ENCODE measurements around the gene TBL3.

TBL3 gene

GRCh38 chr16:1985466-1986150 lies 13.8 kb downstream of the TBL3 start:
- H3K9me2 ChIP-seq (replicated peaks; ENCODE audit: insufficient read depth, low read length) = no peaks in the 10 kb centered on the region
- DNase-seq = no peak
- H3K9me3 ChIP-seq (replicated peaks; ENCODE audit: insufficient read depth, low read length) = no peaks in the 10 kb centered on the region
- no peak overlapping the region for H3K27ac ChIP-seq (ENCODE audit: low read length)
- H3K4me3 ChIP-seq (ENCODE audit: low read length) = peak overlapping the region; percentile 99; the same call in 1 of the 2 replicates
- peaks cover 20% of the 10 kb centered on the region for H3K4me1 ChIP-seq (ENCODE audit: low read length)
- H4K20me1 ChIP-seq (ENCODE audit: insufficient read depth, low read length) = no peaks in the 10 kb centered on the region
- peak overlapping the region; percentile 86; the same call in 1 of the 2 replicates for H3K9ac ChIP-seq (ENCODE audit: low read length)
- no peak overlapping the region for H2AFZ ChIP-seq (ENCODE audit: low read length)
- H3K4me2 ChIP-seq (ENCODE audit: low read depth, low read length) = peak overlapping the region; percentile 91
- peaks cover 33% of the 10 kb centered on the region for H3K27me3 ChIP-seq (replicated peaks; ENCODE audit: insufficient read depth, low read length)
- H3K79me2 ChIP-seq (ENCODE audit: low read length) = peaks cover 16% of the 10 kb centered on the region
- TF ChIP-seq CTCF (IDR thresholded peaks at IDR 0.05; ENCODE audit: low read length) = no peak
- no peak for TF ChIP-seq EZH2 (optimal IDR thresholded peaks at IDR 0.05; ENCODE audit: low read depth, low read length)
- TF ChIP-seq EZH2phosphoT487 (IDR thresholded peaks at IDR 0.05; ENCODE audit: low read length) = no peak
- H3K36me3 ChIP-seq (replicated peaks; ENCODE audit: insufficient read depth, low read length) = 0 out of 2 replicates have a peak, but pooled peaks cover 4% of the 10 kb centered on the region
- peaks cover 27% of the 10 kb centered on the region for H3F3A ChIP-seq (ENCODE audit: insufficient read depth, low read length)

GRCh38 chr16:1987198-1987597 lies 15.3 kb downstream of the TBL3 start:
- Histone ChIP-seq H3F3A (ENCODE audit: insufficient read depth, low read length) (peaks cover 26% of the 10 kb centered on the region), H3K9ac (ENCODE audit: low read length) (no peak overlapping the region), H3K9me2 (replicated peaks; ENCODE audit: insufficient read depth, low read length) (no peaks in the 10 kb centered on the region), H3K4me3 (ENCODE audit: low read length) (no peak overlapping the region), H3K36me3 (replicated peaks; ENCODE audit: insufficient read depth, low read length) (0 out of 2 replicates have a peak, but pooled peaks cover 4% of the 10 kb centered on the region), H3K27ac (ENCODE audit: low read length) (no peak overlapping the region), H3K79me2 (ENCODE audit: low read length) (peaks cover 16% of the 10 kb centered on the region), H3K4me1 (ENCODE audit: low read length) (peaks cover 31% of the 10 kb centered on the region), H3K4me2 (ENCODE audit: low read depth, low read length) (no peak overlapping the region), H2AFZ (ENCODE audit: low read length) (no peak overlapping the region), H3K27me3 (replicated peaks; ENCODE audit: insufficient read depth, low read length) (peaks cover 22% of the 10 kb centered on the region), H3K9me3 (replicated peaks; ENCODE audit: insufficient read depth, low read length) (no peaks in the 10 kb centered on the region), H4K20me1 (ENCODE audit: insufficient read depth, low read length) (no peaks in the 10 kb centered on the region)
- TF ChIP-seq EZH2phosphoT487 (IDR thresholded peaks at IDR 0.05; ENCODE audit: low read length) (no peak), EZH2 (optimal IDR thresholded peaks at IDR 0.05; ENCODE audit: low read depth, low read length) (no peak), CTCF (IDR thresholded peaks at IDR 0.05; ENCODE audit: low read length) (no peak)
- no peak for DNase-seq

- peak within 1 kb of the TSS; percentile 55; the same call in 1 of the 2 replicates for H3K9ac ChIP-seq (ENCODE audit: low read length)
- H3F3A ChIP-seq (ENCODE audit: insufficient read depth, low read length) = peaks cover 21% of the 10 kb centered on the region
- peaks cover 8% of the 10 kb centered on the region for H3K27me3 ChIP-seq (replicated peaks; ENCODE audit: insufficient read depth, low read length)
- H3K4me2 ChIP-seq (ENCODE audit: low read depth, low read length) = peak within 1 kb of the TSS; percentile 99
- H3K36me3 ChIP-seq (replicated peaks; ENCODE audit: insufficient read depth, low read length) = 0 out of 2 replicates have a peak, but pooled peaks cover 4% of the 10 kb centered on the region
- no peak within 1 kb of the TSS for H3K27ac ChIP-seq (ENCODE audit: low read length)
- H3K79me2 ChIP-seq (ENCODE audit: low read length) = peaks cover 15% of the 10 kb centered on the region
- H3K9me2 ChIP-seq (replicated peaks; ENCODE audit: insufficient read depth, low read length) = no peaks in the 10 kb centered on the region
- no peaks in the 10 kb centered on the region for H3K9me3 ChIP-seq (replicated peaks; ENCODE audit: insufficient read depth, low read length)
- peaks cover 28% of the 10 kb centered on the region for H3K4me1 ChIP-seq (ENCODE audit: low read length)
- no peak for TF ChIP-seq EZH2 (optimal IDR thresholded peaks at IDR 0.05; ENCODE audit: low read depth, low read length)
- TF ChIP-seq CTCF (IDR thresholded peaks at IDR 0.05; ENCODE audit: low read length) = no peak
- no peak for TF ChIP-seq EZH2phosphoT487 (IDR thresholded peaks at IDR 0.05; ENCODE audit: low read length)
- H2AFZ ChIP-seq (ENCODE audit: low read length) = peak within 1 kb of the TSS; percentile 84
- no peak for DNase-seq
- H4K20me1 ChIP-seq (ENCODE audit: insufficient read depth, low read length) = no peaks in the 10 kb centered on the region
- peak within 1 kb of the TSS; percentile 70 for H3K4me3 ChIP-seq (ENCODE audit: low read length)
Measured at GRCh38 chr16:1989209-1990100, 17.6 kb downstream of the TBL3 start, which contains the start of gene SYNGR3. Gene SYNGR3 (plus strand): TSS chr16:1989970. CDS start chr16:1990103, 133 bp downstream.

Data from MM.1S (cell line).